ENCODE data around the gene MAVS. TPM values are rescaled to one million over a fixed set of nuclear protein-coding genes. Genes with fewer than 3 reads are reported as not detected.

Gene MAVS
- total RNA-seq, 1 experiment from 2014 or later = 24.2 TPM

DNA sequence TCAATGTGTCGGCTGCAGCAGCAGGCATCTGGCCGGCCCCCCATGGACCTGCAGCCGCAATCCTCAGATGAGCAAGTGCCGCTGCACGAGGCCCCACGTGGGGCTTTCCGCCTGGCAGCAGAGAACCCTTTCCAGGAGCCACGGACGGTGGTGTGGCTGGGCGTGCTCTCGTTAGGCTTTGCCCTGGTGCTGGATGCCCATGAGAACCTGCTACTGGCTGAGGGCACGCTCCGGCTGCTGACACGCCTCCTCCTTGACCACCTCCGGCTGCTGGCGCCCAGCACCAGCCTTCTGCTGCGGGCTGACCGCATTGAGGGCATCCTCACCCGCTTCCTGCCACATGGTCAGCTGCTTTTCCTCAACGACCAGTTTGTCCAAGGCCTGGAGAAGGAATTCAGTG, 22.8 kb upstream of the MAVS start:
- H3K9me3 Mint-ChIP-seq = no peaks in the 10 kb centered on the region; a peak in 1 of 5 replicates
- Histone ChIP-seq H2BK12ac (ENCODE audit: insufficient read length, low read depth, low read length) (no peak overlapping the region), H3K27me3 (ENCODE audit: insufficient read depth, low read length) (no peaks in the 10 kb centered on the region), H3T11ph (ENCODE audit: low read length) (no peak overlapping the region), H3K4ac (ENCODE audit: low read depth, low read length) (no peak overlapping the region), H3K9ac (ENCODE audit: extremely low read depth, insufficient read length, low read length) (no peak overlapping the region), H3K79me1 (ENCODE audit: insufficient read depth, low read depth, low read length, poor library complexity, severe bottlenecking) (no peaks in the 10 kb centered on the region), H3K14ac (ENCODE audit: insufficient read depth, low read length) (no peak overlapping the region), H4K5ac (ENCODE audit: insufficient read length, low read depth, low read length) (no peak overlapping the region), H3K56ac (ENCODE audit: insufficient read length, low read depth, low read length) (no peak overlapping the region), H3K4me1 (ENCODE audit: insufficient read depth, low read length) (no peaks in the 10 kb centered on the region), H3K23ac (ENCODE audit: insufficient read length, low read depth, low read length) (no peak overlapping the region), H3K18ac (ENCODE audit: insufficient read length, low read depth, low read length) (no peak overlapping the region), H3K27ac (ENCODE audit: insufficient read length, low read depth, low read length) (no peak overlapping the region), H4K20me1 (ENCODE audit: control insufficient read depth, insufficient read depth, insufficient read length) (no peaks in the 10 kb centered on the region), H4K8ac (replicated peaks; ENCODE audit: insufficient read length, low read depth, low read length) (no peak overlapping the region), H2BK20ac (ENCODE audit: low read depth, low read length, poor library complexity, severe bottlenecking) (no peak overlapping the region), H3K79me2 (ENCODE audit: insufficient read depth, low read length) (no peaks in the 10 kb centered on the region), H2BK5ac (ENCODE audit: insufficient read length, low read length) (no peak overlapping the region), H2BK120ac (ENCODE audit: low read depth, low read length, poor library complexity, severe bottlenecking) (no peak overlapping the region), H3K4me2 (ENCODE audit: insufficient read depth, insufficient read length, low read length) (no peak overlapping the region), H2BK15ac (ENCODE audit: low read depth, low read length) (no peak overlapping the region), H2AFZ (ENCODE audit: low read length) (no peak overlapping the region), H3K9me3 (ENCODE audit: control insufficient read depth, low read depth, low read length) (no peaks in the 10 kb centered on the region), H3K23me2 (ENCODE audit: insufficient read length, low read depth, low read length, poor library complexity, severe bottlenecking) (no peaks in the 10 kb centered on the region), H4K91ac (ENCODE audit: insufficient read length, low read depth, low read length) (no peak overlapping the region), H2AK5ac (ENCODE audit: insufficient read length, low read length) (no peak overlapping the region)
- TF ChIP-seq CTCF (conservative IDR thresholded peaks at IDR 0.05) = no peak
- no CpG with 5 or more reads among the region's 20 CpGs for WGBS (ENCODE audit: extremely low coverage, insufficient read length, low lambda C conversion rate)
- no peak overlapping the region for H3K4me3 Mint-ChIP-seq
- no peak for DNase-seq
- peaks cover 0 to 2% (median 0%) of the 10 kb centered on the region in 3 experiments; a peak in 2 of 7 replicates for H3K36me3 Mint-ChIP-seq (ENCODE audit: insufficient read depth in 1 of 3, low read depth in 3 of 3)
- peaks cover 8 to 14% of the 10 kb centered on the region in 2 experiments for H3K4me1 Mint-ChIP-seq
- H3K27me3 Mint-ChIP-seq (ENCODE audit: low read depth) = no peaks in the 10 kb centered on the region
- no peak overlapping the region for H3K27ac Mint-ChIP-seq
